A673 (cell line): ENCODE measurements around the gene LCE5A. TPM values are rescaled to one million over a fixed set of nuclear protein-coding genes. Genes with fewer than 3 reads are reported as not detected.
A peak's percentile ranks its signal among the peaks of the same experiment; 100 is the strongest.

Experiments used
- BruUV-seq: library from RNA; stranded (reverse); fragments of 400-500 nt; replicated peaks from 2 replicates; lab custom pipeline; 2021; lab: Mats Ljungman, UMichigan
- CTCF ChIA-PET: fragments of 300-600 bp; sonication (Branson Sonifier 250); formaldehyde crosslinking; loops from one replicate; lab custom pipeline; 2022; ENCODE audit warnings: antibody characterized with exemption; lab: Charles Lee
- POLR2A ChIA-PET: fragments of 300-600 bp; sonication (Branson Sonifier 250); formaldehyde crosslinking; loops from one replicate; lab custom pipeline; 2022; ENCODE audit warnings: antibody characterized with exemption; ENCODE audit not compliant: low non-redundant PET; lab: Charles Lee
- DNase-seq: peaks from one replicate; pipeline ENCODE4 v3.0.0-alpha.2; 2015; ENCODE audit warnings: low spot score
- H3K27ac ChIP-seq: fragments of 200-600 bp; sonication (generic); 2 replicates; pipeline ENCODE4 v1.5.1; 2016; ENCODE audit warnings: mixed run types, low read depth, mild to moderate bottlenecking, mixed read lengths, antibody characterized with exemption, low read length; ENCODE audit not compliant: poor library complexity, severe bottlenecking
- H3K27me3 ChIP-seq: fragments of 200-600 bp; sonication (generic); replicated peaks from 2 replicates; pipeline ENCODE4 v1.6.1; 2017; ENCODE audit warnings: mixed run types, low read depth, mild to moderate bottlenecking, mixed read lengths, antibody characterized with exemption, low read length; ENCODE audit not compliant: insufficient read depth, poor library complexity
- H3K36me3 ChIP-seq: fragments of 200-600 bp; sonication (generic); 2 replicates; pipeline ENCODE4 v1.6.1; 2016; ENCODE audit warnings: mixed run types, mild to moderate bottlenecking, mixed read lengths, antibody characterized with exemption, low read length; ENCODE audit not compliant: insufficient read depth, poor library complexity, severe bottlenecking
- H3K4me1 ChIP-seq: fragments of 200-600 bp; sonication (generic); 2 replicates; pipeline ENCODE4 v1.6.1; 2017; ENCODE audit warnings: mixed run types, mild to moderate bottlenecking, mixed read lengths, antibody characterized with exemption, low read length; ENCODE audit not compliant: insufficient read depth, poor library complexity, severe bottlenecking
- H3K4me3 ChIP-seq: fragments of 200-600 bp; sonication (generic); 2 replicates; pipeline ENCODE4 v1.5.1; 2016; ENCODE audit warnings: low read depth, mixed run types, mild to moderate bottlenecking, mixed read lengths, low read length; ENCODE audit not compliant: poor library complexity, severe bottlenecking
- H3K9me3 ChIP-seq: fragments of 200-600 bp; sonication (generic); 2 replicates; pipeline ENCODE4 v1.6.1; 2016; ENCODE audit warnings: mixed run types, low read depth, mild to moderate bottlenecking, mixed read lengths, antibody characterized with exemption, low read length; ENCODE audit not compliant: poor library complexity, severe bottlenecking
- EZH2 ChIP-seq: fragments of 200-600 bp; sonication (generic); IDR thresholded peaks from 2 replicates; pipeline ENCODE4 v1.6.1; 2017; ENCODE audit warnings: borderline replicate concordance, low read depth, mild to moderate bottlenecking, mixed read lengths, antibody characterized with exemption, low read length; ENCODE audit not compliant: poor library complexity, severe bottlenecking
- intact Hi-C: fragments of 100-400 bp; cut with micrococcal nuclease; formaldehyde crosslinking; loops from one replicate; pipeline ENCODE4 v1.10.0; 2022; ENCODE audit not compliant: unreplicated experiment
- total RNA-seq: library from RNA; stranded (reverse); gene quantifications from 2 replicates; pipeline ENCODE4 v1.2.3, GENCODE V29; 2021
- TF ChIP-seq, protein P1 (sequence below): fragments of 300-800, 200-600 bp; sonication (generic); conservative IDR thresholded peaks from 2 replicates; pipeline ENCODE4 v1.5.1; 2017; ENCODE audit warnings: low read depth, mild to moderate bottlenecking, antibody characterized with exemption, low read length, moderate library complexity, mixed read lengths

LCE5A gene
- total RNA-seq, 1 experiment from 2014 or later, result not detected

DNA sequence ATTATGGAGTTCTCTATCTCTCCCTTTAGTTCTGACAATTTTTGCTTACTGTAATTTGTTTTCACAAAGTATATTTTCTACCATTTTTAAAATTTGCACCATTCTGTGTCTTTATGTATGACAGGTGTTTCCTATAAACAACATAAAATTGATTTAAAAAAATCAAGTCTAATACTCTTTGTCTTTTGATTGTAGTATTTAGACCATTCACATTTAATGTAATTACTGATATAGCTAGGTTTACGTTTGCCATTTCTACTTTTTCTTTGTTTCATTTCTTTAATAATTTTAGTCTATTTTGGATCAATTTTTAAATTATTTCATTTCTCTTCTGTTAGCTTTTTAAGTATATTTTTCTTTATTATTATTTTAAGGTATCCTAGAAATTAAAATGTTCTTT, 44.4 kb upstream of the LCE5A start:
- Histone ChIP-seq H3K36me3 (no peaks in the 10 kb centered on the region), H3K9me3 (no peaks in the 10 kb centered on the region), H3K4me1 (no peaks in the 10 kb centered on the region), H3K4me3 (no peak overlapping the region), H3K27ac (no peak overlapping the region), H3K27me3 (no peaks in the 10 kb centered on the region)
- intact Hi-C loops, result no loop called here
- DNase-seq, result no peak
- no peak for TF ChIP-seq EZH2
- TF ChIP-seq, protein P1, sequence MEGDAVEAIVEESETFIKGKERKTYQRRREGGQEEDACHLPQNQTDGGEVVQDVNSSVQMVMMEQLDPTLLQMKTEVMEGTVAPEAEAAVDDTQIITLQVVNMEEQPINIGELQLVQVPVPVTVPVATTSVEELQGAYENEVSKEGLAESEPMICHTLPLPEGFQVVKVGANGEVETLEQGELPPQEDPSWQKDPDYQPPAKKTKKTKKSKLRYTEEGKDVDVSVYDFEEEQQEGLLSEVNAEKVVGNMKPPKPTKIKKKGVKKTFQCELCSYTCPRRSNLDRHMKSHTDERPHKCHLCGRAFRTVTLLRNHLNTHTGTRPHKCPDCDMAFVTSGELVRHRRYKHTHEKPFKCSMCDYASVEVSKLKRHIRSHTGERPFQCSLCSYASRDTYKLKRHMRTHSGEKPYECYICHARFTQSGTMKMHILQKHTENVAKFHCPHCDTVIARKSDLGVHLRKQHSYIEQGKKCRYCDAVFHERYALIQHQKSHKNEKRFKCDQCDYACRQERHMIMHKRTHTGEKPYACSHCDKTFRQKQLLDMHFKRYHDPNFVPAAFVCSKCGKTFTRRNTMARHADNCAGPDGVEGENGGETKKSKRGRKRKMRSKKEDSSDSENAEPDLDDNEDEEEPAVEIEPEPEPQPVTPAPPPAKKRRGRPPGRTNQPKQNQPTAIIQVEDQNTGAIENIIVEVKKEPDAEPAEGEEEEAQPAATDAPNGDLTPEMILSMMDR, result no peak
- ChIA-PET CTCF (no interaction called here), POLR2A (no interaction called here)
- no TSS peak for BruUV-seq

DNA sequence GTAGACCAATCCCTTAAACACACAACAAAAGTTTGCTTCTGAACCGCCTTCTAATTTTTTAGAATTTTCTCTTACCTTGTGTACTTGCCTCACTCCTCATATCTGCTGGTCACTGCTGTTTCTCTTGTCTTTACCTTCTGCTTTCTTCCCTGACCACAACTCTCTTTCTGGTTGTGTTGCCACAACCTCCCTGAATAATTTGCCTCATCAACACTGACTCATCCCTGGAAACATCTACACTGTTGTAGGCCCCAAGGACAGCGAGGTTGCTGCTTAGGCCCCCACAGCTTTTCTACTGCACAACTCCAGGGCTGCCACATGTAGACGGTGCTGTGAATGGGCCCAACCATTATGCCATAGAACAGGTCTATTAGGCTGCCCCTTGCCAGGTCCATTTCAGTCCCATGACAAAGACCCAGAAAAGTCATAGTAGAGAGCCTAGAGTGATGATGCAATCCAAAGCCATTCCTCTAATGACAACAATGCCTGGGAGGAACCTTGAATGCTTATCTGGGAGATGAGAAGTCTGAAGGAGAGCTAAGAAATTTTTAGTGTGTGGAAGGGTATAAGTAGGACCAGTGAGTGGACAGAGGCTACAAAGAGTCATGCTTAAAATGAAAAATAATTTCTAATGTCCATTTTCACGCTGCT, 36.6 kb upstream of the LCE5A start:
- POLR2A ChIA-PET, result no interaction called here
- intact Hi-C loops, result no loop called here
- Histone ChIP-seq H3K9me3 (peaks cover 4% of the 10 kb centered on the region), H3K4me1 (no peaks in the 10 kb centered on the region), H3K36me3 (no peaks in the 10 kb centered on the region), H3K27ac (no peak overlapping the region), H3K4me3 (no peak overlapping the region), H3K27me3 (no peaks in the 10 kb centered on the region)
- CTCF ChIA-PET, result no interaction called here
- no peak for DNase-seq
- TF ChIP-seq, protein P1, result no peak
- no peak for TF ChIP-seq EZH2
- BruUV-seq, result no TSS peak

DNA sequence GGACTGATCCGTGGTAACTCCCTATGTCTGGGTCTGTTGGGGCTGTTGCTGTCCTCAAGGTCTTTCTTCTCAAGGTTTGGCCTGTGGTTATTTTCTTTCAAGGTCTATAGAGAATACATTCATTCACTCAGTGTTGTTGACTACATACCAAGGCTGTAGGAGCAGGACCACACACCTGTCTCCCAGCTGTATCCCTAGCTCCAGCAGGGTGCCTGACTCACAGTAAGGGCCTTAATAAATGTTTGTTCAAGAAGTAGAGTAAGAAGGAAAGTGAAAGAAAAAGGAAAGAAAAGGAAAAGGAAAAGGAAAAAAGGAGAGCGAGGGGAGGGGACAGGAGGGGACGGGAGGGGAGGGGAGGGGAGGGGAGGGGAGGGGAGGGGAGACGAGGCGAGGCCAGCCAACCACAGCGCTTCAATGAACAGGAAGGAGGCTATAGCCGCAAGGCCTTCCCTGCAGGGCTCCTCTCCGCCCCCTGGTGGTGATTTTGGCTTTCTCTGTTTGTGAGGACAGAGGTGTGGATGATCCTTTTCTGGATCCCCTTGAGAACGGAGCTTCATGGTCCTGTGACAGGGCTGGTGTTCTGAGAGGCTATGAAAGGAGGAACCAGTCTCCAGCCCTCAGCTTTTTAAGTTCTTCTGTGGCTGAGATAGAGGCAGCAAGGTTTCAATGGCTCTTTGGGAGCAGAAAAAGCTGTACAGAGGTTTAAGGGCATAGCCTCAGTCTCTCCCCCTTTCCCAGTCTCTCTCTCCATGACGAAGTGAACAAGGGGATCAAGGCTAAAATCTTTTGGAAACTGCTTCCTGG, 30.6 kb upstream of the LCE5A start:
- peak; percentile 77 for DNase-seq
- intact Hi-C loops, result no loop called here
- Histone ChIP-seq H3K36me3 (no peaks in the 10 kb centered on the region), H3K27ac (no peak overlapping the region), H3K4me1 (no peaks in the 10 kb centered on the region), H3K27me3 (no peaks in the 10 kb centered on the region), H3K4me3 (no peak overlapping the region), H3K9me3 (peaks cover 4% of the 10 kb centered on the region)
- no TSS peak for BruUV-seq
- POLR2A ChIA-PET, result interaction anchor here (0.6 kb wide), 1 partner anchor 942 kb away, joined by 3 read pairs; no protein-coding TSS in a partner anchor
- CTCF ChIA-PET, result interaction anchor here (0.5 to 0.6 kb wide), 2 partner anchors 190 to 291 kb away, joined by 3 to 17 read pairs; no protein-coding TSS in a partner anchor
- TF ChIP-seq, protein P1, result peak; percentile 63
- TF ChIP-seq EZH2, result no peak
